GM10248 (cell line): ENCODE measurements around the gene HID1.

ENCODE experiments used
- CTCF ChIA-PET: fragments of 300-600 bp; sonication (Branson Sonifier 250); formaldehyde crosslinking; extraction: SDS; loops from one replicate; lab custom pipeline; 2021; ENCODE audit warnings: antibody characterized with exemption; lab: Yijun Ruan, JAX
- POLR2A ChIA-PET: fragments of 350-650 bp; sonication (Branson Sonifier 250); formaldehyde crosslinking; extraction: SDS; loops from one replicate; lab custom pipeline; 2020; ENCODE audit warnings: antibody characterized with exemption; lab: Yijun Ruan, JAX
- DNase-seq: peaks from one replicate; pipeline ENCODE4 v3.0.0; 2012; ENCODE audit errors: extremely low spot score
- CTCF ChIP-seq: IDR thresholded peaks from 2 replicates; pipeline ENCODE4 v1.5.1; 2012; ENCODE audit warnings: mild to moderate bottlenecking, low read depth; ENCODE audit errors: extremely low read depth, missing control alignments, control extremely low read depth

HID1 gene

GRCh38 chr17:74920642-74921025 is 51.9 kb downstream of the HID1 start:
- no peak for TF ChIP-seq CTCF
- ChIA-PET CTCF (interaction anchor here (0.7 to 17.8 kb wide), 3 partner anchors 38 to 92 kb away, joined by 3 to 390 read pairs (median 7); partner anchors contain the start of gene MRPL58), POLR2A (no interaction called here)
- DNase-seq = no peak

GRCh38 chr17:74920306-74920620 is 52.3 kb downstream of the HID1 start:
- ChIA-PET POLR2A (no interaction called here), CTCF (interaction anchor here (1.8 to 17.8 kb wide), 3 partner anchors 38 to 210 kb away, joined by 4 to 390 read pairs (median 7); partner anchors contain the start of gene MRPL58)
- TF ChIP-seq CTCF = no peak
- DNase-seq = no peak

GRCh38 chr17:74919440-74920305 is 52.9 kb downstream of the HID1 start:
- ChIA-PET POLR2A (no interaction called here), CTCF (interaction anchor here (0.7 to 17.8 kb wide), 6 partner anchors 29 to 211 kb away, joined by 3 to 390 read pairs (median 4); partner anchors contain the start of gene MRPL58)
- TF ChIP-seq CTCF = peak; percentile 56
- peak; percentile 76 for DNase-seq

- TF ChIP-seq CTCF = no peak
- no peak for DNase-seq
- CTCF ChIA-PET = interaction anchor here (0.9 to 17.8 kb wide), 4 partner anchors 30 to 212 kb away, joined by 3 to 390 read pairs (median 4); no protein-coding TSS in a partner anchor
- POLR2A ChIA-PET = no interaction called here
Observed at GRCh38 chr17:74918906-74919305, 53.7 kb downstream of the HID1 start.

GRCh38 chr17:74917430-74917829 is 55.1 kb downstream of the HID1 start:
- ChIA-PET CTCF (interaction anchor here (5.0 kb wide), 1 partner anchor 44 kb away, joined by 32 read pairs; no protein-coding TSS in a partner anchor), POLR2A (no interaction called here)
- no peak for DNase-seq
- no peak for TF ChIP-seq CTCF

GRCh38 chr17:74916851-74917199 is 55.7 kb downstream of the HID1 start:
- TF ChIP-seq CTCF = no peak
- POLR2A ChIA-PET = interaction anchor here (0.6 kb wide), 1 partner anchor 851 kb away, joined by 3 read pairs; no protein-coding TSS in a partner anchor
- CTCF ChIA-PET = interaction anchor here (2.3 to 5.0 kb wide), 2 partner anchors 11 to 44 kb away, joined by 6 to 32 read pairs; no protein-coding TSS in a partner anchor
- no peak for DNase-seq
